ENCODE data around the gene MRC1.

DNA sequence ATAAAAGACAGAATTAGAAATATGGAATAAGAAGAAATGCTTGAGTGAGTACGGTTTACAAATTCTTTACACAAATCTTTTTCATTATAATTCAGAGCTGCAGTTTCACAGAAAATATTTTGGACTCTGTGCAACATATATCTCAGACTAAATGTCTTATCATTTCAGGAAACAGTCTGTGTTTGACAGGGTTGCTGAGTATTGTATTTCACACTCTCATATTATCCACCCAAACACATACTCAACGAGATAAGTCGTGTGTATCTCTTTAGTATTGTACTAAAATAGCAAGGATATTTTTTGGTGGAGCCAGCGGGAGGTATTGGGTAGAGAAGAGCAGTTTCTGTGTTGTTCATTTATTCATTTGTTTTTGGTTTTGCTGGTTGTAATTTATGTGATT is 103.6 kb downstream of the MRC1 start:
- TF ChIP-seq, protein P1, sequence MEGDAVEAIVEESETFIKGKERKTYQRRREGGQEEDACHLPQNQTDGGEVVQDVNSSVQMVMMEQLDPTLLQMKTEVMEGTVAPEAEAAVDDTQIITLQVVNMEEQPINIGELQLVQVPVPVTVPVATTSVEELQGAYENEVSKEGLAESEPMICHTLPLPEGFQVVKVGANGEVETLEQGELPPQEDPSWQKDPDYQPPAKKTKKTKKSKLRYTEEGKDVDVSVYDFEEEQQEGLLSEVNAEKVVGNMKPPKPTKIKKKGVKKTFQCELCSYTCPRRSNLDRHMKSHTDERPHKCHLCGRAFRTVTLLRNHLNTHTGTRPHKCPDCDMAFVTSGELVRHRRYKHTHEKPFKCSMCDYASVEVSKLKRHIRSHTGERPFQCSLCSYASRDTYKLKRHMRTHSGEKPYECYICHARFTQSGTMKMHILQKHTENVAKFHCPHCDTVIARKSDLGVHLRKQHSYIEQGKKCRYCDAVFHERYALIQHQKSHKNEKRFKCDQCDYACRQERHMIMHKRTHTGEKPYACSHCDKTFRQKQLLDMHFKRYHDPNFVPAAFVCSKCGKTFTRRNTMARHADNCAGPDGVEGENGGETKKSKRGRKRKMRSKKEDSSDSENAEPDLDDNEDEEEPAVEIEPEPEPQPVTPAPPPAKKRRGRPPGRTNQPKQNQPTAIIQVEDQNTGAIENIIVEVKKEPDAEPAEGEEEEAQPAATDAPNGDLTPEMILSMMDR (optimal IDR thresholded peaks at IDR 0.05 in 1 of 3, IDR thresholded peaks at IDR 0.05 in 1 of 3, conservative IDR thresholded peaks at IDR 0.05 in 1 of 3; ENCODE audit: extremely low read depth in 1 of 3, insufficient read depth in 2 of 3, low read length in 3 of 3) = no peak
- TF ChIP-seq EZH2 (IDR thresholded peaks at IDR 0.05; ENCODE audit: low read length) = no peak
